Hepatocyte (in vitro differentiated cells): Measurements from ENCODE around the gene CDH4. TPM values are rescaled to one million over a fixed set of nuclear protein-coding genes. Genes with fewer than 3 reads are reported as not detected.

Source experiments
- DNase-seq: peaks from one replicate; pipeline ENCODE4 v3.0.0-alpha.2; 2016; ENCODE audit warnings: low spot score
- H2AFZ ChIP-seq: fragments of 200-600 bp; sonication (generic); 2 replicates; pipeline ENCODE4 v1.6.0; 2016; ENCODE audit warnings: antibody characterized with exemption, mild to moderate bottlenecking
- H3K27ac ChIP-seq: fragments of 200-600 bp; sonication (generic); 2 replicates; pipeline ENCODE4 v1.5.1; 2016; ENCODE audit warnings: mild to moderate bottlenecking
- H3K27me3 ChIP-seq: fragments of 200-600 bp; sonication (generic); 2 replicates; pipeline ENCODE4 v1.6.1; 2016
- H3K36me3 ChIP-seq: fragments of 200-600 bp; sonication (generic); replicated peaks from 2 replicates; pipeline ENCODE4 v1.5.1; 2016; ENCODE audit warnings: low read depth; ENCODE audit not compliant: insufficient read depth
- H3K4me1 ChIP-seq: fragments of 200-600 bp; sonication (generic); 2 replicates; pipeline ENCODE4 v1.5.1; 2016; ENCODE audit warnings: mild to moderate bottlenecking, moderate library complexity; ENCODE audit not compliant: insufficient read depth
- H3K4me2 ChIP-seq: fragments of 200-600 bp; sonication (generic); 2 replicates; pipeline ENCODE4 v1.6.0; 2016
- H3K4me3 ChIP-seq: fragments of 200-600 bp; sonication (generic); 2 replicates; pipeline ENCODE4 v1.5.1; 2016; ENCODE audit warnings: mild to moderate bottlenecking
- H3K79me2 ChIP-seq: fragments of 200-600 bp; sonication (generic); 2 replicates; pipeline ENCODE4 v1.6.0; 2017; ENCODE audit warnings: mild to moderate bottlenecking
- H3K9me2 ChIP-seq: fragments of 200-600 bp; sonication (generic); replicated peaks from 2 replicates; pipeline ENCODE4 v1.6.0; 2017; ENCODE audit warnings: mild to moderate bottlenecking; ENCODE audit not compliant: insufficient read depth
- H3K9me3 ChIP-seq: fragments of 200-600 bp; sonication (generic); 2 replicates; pipeline ENCODE4 v1.5.1; 2016; ENCODE audit warnings: low read depth, mild to moderate bottlenecking
- H4K20me1 ChIP-seq: fragments of 200-600 bp; sonication (generic); 2 replicates; pipeline ENCODE4 v1.6.0; 2016; ENCODE audit warnings: mild to moderate bottlenecking; ENCODE audit not compliant: insufficient read depth, poor library complexity, severe bottlenecking
- CTCF ChIP-seq: fragments of 200-600 bp; sonication (generic); IDR thresholded peaks from 2 replicates; pipeline ENCODE4 v1.5.1; 2016; ENCODE audit warnings: antibody characterized with exemption, mild to moderate bottlenecking; ENCODE audit not compliant: poor library complexity
- EZH2 ChIP-seq: fragments of 200-600 bp; sonication (generic); IDR thresholded peaks from 2 replicates; pipeline ENCODE4 v1.6.1; 2016; ENCODE audit warnings: antibody characterized with exemption, mild to moderate bottlenecking, borderline replicate concordance
- EZH2phosphoT487 ChIP-seq: fragments of 200-600 bp; sonication (generic); IDR thresholded peaks from one replicate; pipeline ENCODE4 v1.6.1; 2018; ENCODE audit warnings: antibody characterized with exemption, mild to moderate bottlenecking, low read depth, moderate library complexity; ENCODE audit not compliant: unreplicated experiment, severe bottlenecking
- WGBS: methylation state at CpG from one replicate; pipeline ENCODE4 v1.1.6; 2016; ENCODE audit warnings: low lambda C conversion rate; ENCODE audit errors: missing lambda C conversion rate; 5-methylcytosine and 5-hydroxymethylcytosine counted together
- polyA plus RNA-seq: library from polyadenylated mRNA; unstranded; fragments of >200 nt; fragmentation: Nextera tagmentation; extraction: Ambion mirVana; gene quantifications from 2 replicates; pipeline ENCODE4 v1.2.1, GENCODE V29; 2016
- total RNA-seq: library from RNA; depleted of rRNA; stranded (reverse); fragments of >200 nt; gene quantifications from 2 replicates; pipeline ENCODE4 v1.2.3, GENCODE V29; 2014

CDH4 gene
- total and polyA plus RNA-seq, 2 experiments from 2014 or later, result 0.53 to 0.73 TPM

- WGBS, result 89% methylated on average over 13 of the region's 13 CpGs
- no peaks in the 10 kb centered on the region for H3K27me3 ChIP-seq
- DNase-seq, result no peak
These were observed 552.8 kb downstream of the CDH4 start for GRCh38 chr20:61804752-61805295.

GRCh38 chr20:61805365-61805764 is 553.3 kb downstream of the CDH4 start:
- H2AFZ ChIP-seq, result no peak overlapping the region
- no peak for DNase-seq
- no peaks in the 10 kb centered on the region for H3K9me3 ChIP-seq
- WGBS, result 89% methylated on average over 12 of the region's 12 CpGs
- H3K27me3 ChIP-seq, result no peaks in the 10 kb centered on the region
- H3K36me3 ChIP-seq, result no peaks in the 10 kb centered on the region
- no peaks in the 10 kb centered on the region for H3K9me2 ChIP-seq
- no peak overlapping the region for H3K4me2 ChIP-seq
- peaks cover 4% of the 10 kb centered on the region for H3K4me1 ChIP-seq
- no peaks in the 10 kb centered on the region for H4K20me1 ChIP-seq
- TF ChIP-seq EZH2 (no peak), CTCF (no peak), EZH2phosphoT487 (no peak)
- no peaks in the 10 kb centered on the region for H3K79me2 ChIP-seq
- no peak overlapping the region for H3K4me3 ChIP-seq
- no peak overlapping the region for H3K27ac ChIP-seq

More at GRCh38 chr20:61804752-61805295, 552.8 kb downstream of the CDH4 start:
- Histone ChIP-seq H3K36me3 (no peaks in the 10 kb centered on the region), H3K4me2 (no peak overlapping the region), H3K9me2 (no peaks in the 10 kb centered on the region), H3K4me1 (peaks cover 4% of the 10 kb centered on the region), H3K79me2 (no peaks in the 10 kb centered on the region), H3K4me3 (no peak overlapping the region), H3K27ac (no peak overlapping the region), H2AFZ (no peak overlapping the region), H4K20me1 (no peaks in the 10 kb centered on the region), H3K9me3 (no peaks in the 10 kb centered on the region)
- TF ChIP-seq EZH2phosphoT487, result no peak
- TF ChIP-seq EZH2, result no peak
- no peak for TF ChIP-seq CTCF

- Histone ChIP-seq H3K4me2 (no peak overlapping the region), H3K36me3 (no peaks in the 10 kb centered on the region), H3K79me2 (no peaks in the 10 kb centered on the region), H3K27ac (no peak overlapping the region), H3K9me2 (no peaks in the 10 kb centered on the region), H3K4me1 (peaks cover 4% of the 10 kb centered on the region), H2AFZ (no peak overlapping the region), H4K20me1 (no peaks in the 10 kb centered on the region), H3K4me3 (no peak overlapping the region), H3K27me3 (no peaks in the 10 kb centered on the region), H3K9me3 (no peaks in the 10 kb centered on the region)
- 86% methylated on average over 8 of the region's 8 CpGs for WGBS
- no peak for DNase-seq
- TF ChIP-seq EZH2phosphoT487 (no peak), CTCF (no peak), EZH2 (no peak)
These were observed 553.7 kb downstream of the CDH4 start for GRCh38 chr20:61805781-61806180.
